PC-3 (cell line): ENCODE measurements around the gene CFAP45.

Experiments used
- CTCF ChIP-seq: fragments of 300-600 bp; sonication (generic); conservative IDR thresholded peaks from 2 replicates; pipeline ENCODE4 v1.5.1; 2017; ENCODE audit warnings: antibody characterized with exemption, low read depth, mild to moderate bottlenecking, low read length
- EZH2 ChIP-seq: fragments of 300-600 bp; sonication (generic); IDR thresholded peaks from one replicate; pipeline ENCODE4 v1.6.1; 2017; ENCODE audit warnings: antibody characterized with exemption, mild to moderate bottlenecking, low read length; ENCODE audit not compliant: unreplicated experiment

GRCh38 chr1:159914252-159915018, 14.5 kb upstream of the CFAP45 start:
- TF ChIP-seq EZH2 (no peak), CTCF (no peak)
